Endothelial cell of umbilical vein (primary cell): ENCODE measurements around the gene CCNYL1. TPM values are rescaled to one million over a fixed set of nuclear protein-coding genes. Genes with fewer than 3 reads are reported as not detected.

Experiments
- BruUV-seq: library from RNA; stranded (reverse); fragments of 400-500 nt; replicated peaks from 2 replicates; lab custom pipeline; 2021; lab: Mats Ljungman, UMichigan
- CTCF ChIA-PET: fragments of 300-600, 350-600 bp; sonication (Branson Sonifier 250); formaldehyde crosslinking; loops from one replicate; lab custom pipeline; 2021; ENCODE audit warnings: antibody characterized with exemption, inconsistent platforms; lab: Charles Lee
- POLR2A ChIA-PET: fragments of 300-600, 350-600 bp; sonication (Branson Sonifier 250); formaldehyde crosslinking; loops from one replicate; lab custom pipeline; 2021; ENCODE audit warnings: antibody characterized with exemption, inconsistent platforms; lab: Charles Lee
- DNase-seq: peaks from one replicate; pipeline ENCODE4 v3.0.0-alpha.2; 2011; ENCODE audit warnings: low read depth, low spot score
- FAIRE-seq: peaks from 2 replicates; lab custom pipeline; 2011; peaks lifted over from hg19 to GRCh38; lab: Jason Lieb, UNC
- H2AFZ ChIP-seq: 2 replicates; pipeline ENCODE4 v1.6.0; 2012; ENCODE audit warnings: low read depth, low read length, control low read depth, inconsistent platforms
- H3K27ac ChIP-seq: 2 replicates; pipeline ENCODE4 v1.5.1; 2011; ENCODE audit warnings: low read depth, mild to moderate bottlenecking, control low read depth, low read length, moderate library complexity; ENCODE audit not compliant: insufficient read depth
- H3K27me3 ChIP-seq, 2 experiments: 2 replicates each; pipeline versions ENCODE4 v1.6.0 to v1.6.1; 2011; ENCODE audit warnings: low read length in 2 of 2, mixed read lengths in 1 of 2; ENCODE audit not compliant: control insufficient read depth in 2 of 2, insufficient read depth in 2 of 2
- H3K36me3 ChIP-seq, 2 experiments: 2 replicates in 1 of 2; 3 replicates in 1 of 2; pipeline ENCODE4 v1.5.1; 2011; ENCODE audit warnings: low read length in 2 of 2, mild to moderate bottlenecking in 1 of 2, moderate library complexity in 1 of 2; ENCODE audit not compliant: control insufficient read depth in 2 of 2, insufficient read depth in 2 of 2; ENCODE audit errors: extremely low read depth in 1 of 2
- H3K4me1 ChIP-seq: 3 replicates; pipeline ENCODE4 v1.5.1; 2011; ENCODE audit warnings: mild to moderate bottlenecking, low read length; ENCODE audit not compliant: control insufficient read depth, insufficient read depth; ENCODE audit errors: extremely low read depth
- H3K4me2 ChIP-seq: 2 replicates; pipeline ENCODE4 v1.6.1; 2011; ENCODE audit warnings: low read length, control low read depth, mixed read lengths; ENCODE audit not compliant: insufficient read depth
- H3K4me3 ChIP-seq, 3 experiments: fragments of 200-600 bp in 1 of 3; sonication (generic), shearing (Covaris generic) in 1 of 3; replicated peaks in 1 of 3; 2 replicates each; pipeline ENCODE4 v1.5.1; 2011 to 2016; ENCODE audit warnings: control low read depth in 3 of 3, low read length in 3 of 3, mild to moderate bottlenecking in 2 of 3, inconsistent platforms in 1 of 3, low read depth in 1 of 3, moderate library complexity in 1 of 3; ENCODE audit not compliant: insufficient read depth in 1 of 3
- H3K79me2 ChIP-seq: 2 replicates; pipeline ENCODE4 v1.6.0; 2012; ENCODE audit warnings: low read length, inconsistent platforms; ENCODE audit not compliant: control insufficient read depth, insufficient read depth
- H3K9ac ChIP-seq: replicated peaks from 2 replicates; pipeline ENCODE3; 2011; ENCODE audit warnings: low read length, control low read depth; ENCODE audit not compliant: insufficient read depth; ENCODE audit errors: extremely low read depth
- H3K9me1 ChIP-seq: replicated peaks from 3 replicates; pipeline ENCODE4 v1.6.0; 2011; ENCODE audit warnings: mild to moderate bottlenecking, low read length; ENCODE audit not compliant: control insufficient read depth, insufficient read depth; ENCODE audit errors: extremely low read depth
- H3K9me3 ChIP-seq: replicated peaks from 2 replicates; pipeline ENCODE4 v1.5.1; 2012; ENCODE audit warnings: low read length, inconsistent platforms; ENCODE audit not compliant: control insufficient read depth, insufficient read depth
- H4K20me1 ChIP-seq: replicated peaks from 2 replicates; pipeline ENCODE3; 2011; ENCODE audit warnings: mild to moderate bottlenecking, low read length; ENCODE audit not compliant: control insufficient read depth, insufficient read depth; ENCODE audit errors: extremely low read depth
- EZH2 ChIP-seq: IDR thresholded peaks from 2 replicates; pipeline ENCODE4 v1.6.1; 2012; ENCODE audit warnings: borderline replicate concordance, low read depth, mild to moderate bottlenecking, moderate library complexity, low read length, inconsistent platforms; ENCODE audit not compliant: severe bottlenecking
- FOS ChIP-seq: IDR thresholded peaks from 2 replicates; pipeline ENCODE4 v1.6.1; 2011; ENCODE audit warnings: mild to moderate bottlenecking, low read length, moderate library complexity, borderline replicate concordance; ENCODE audit not compliant: insufficient read depth
- GATA2 ChIP-seq: IDR thresholded peaks from 2 replicates; pipeline ENCODE4 v1.7.0; 2011; ENCODE audit warnings: low read depth, mild to moderate bottlenecking, moderate library complexity, mixed read lengths, low read length; ENCODE audit not compliant: insufficient read length, insufficient read depth
- JUN ChIP-seq: IDR thresholded peaks from 2 replicates; pipeline ENCODE4 v1.6.1; 2011; ENCODE audit warnings: borderline replicate concordance, low read depth; ENCODE audit not compliant: insufficient read length, insufficient read depth
- MAX ChIP-seq: IDR thresholded peaks from 2 replicates; pipeline ENCODE4 v1.6.1; 2011; ENCODE audit not compliant: insufficient read depth, insufficient read length
- MYC ChIP-seq: IDR thresholded peaks from one replicate; pipeline ENCODE4 v1.6.1; 2011; ENCODE audit warnings: mild to moderate bottlenecking, low read depth, low read length
- POLR2A ChIP-seq: IDR thresholded peaks from 2 replicates; pipeline ENCODE4 v1.6.1; 2012; ENCODE audit warnings: low read depth, mild to moderate bottlenecking, control low read depth, low read length
- POLR2AphosphoS5 ChIP-seq: IDR thresholded peaks from 2 replicates; pipeline ENCODE4 v1.6.1; 2012; ENCODE audit warnings: low read depth, mild to moderate bottlenecking, control low read depth, low read length, moderate library complexity; ENCODE audit not compliant: insufficient read depth
- dilution Hi-C: fragments of 300-500 bp; cut with MboI; formaldehyde crosslinking; loops from one replicate; pipeline ENCODE4 v1.15.0; 2019; ENCODE audit warnings: low sequenced_read_pairs; ENCODE audit not compliant: extremely low pct_ligation_motif_present
- intact Hi-C: fragments of 100-400 bp; cut with micrococcal nuclease; formaldehyde crosslinking; loops from one replicate; pipeline ENCODE4 v1.10.0; 2022
- polyA plus RNA-seq, 4 experiments: library from polyadenylated mRNA; depleted of rRNA in 3 of 4; stranded (reverse) in 3 of 4; unstranded in 1 of 4; fragments of >200 nt; gene quantifications; 2 replicates each; pipeline versions ENCODE4 v1.2.1 to v1.2.3, GENCODE V29; 2011 to 2012; ENCODE audit warnings: missing spikeins in 1 of 4
- total RNA-seq: library from RNA; stranded (reverse); gene quantifications from 2 replicates; pipeline ENCODE4 v1.2.3, GENCODE V29; 2021
- TF ChIP-seq, protein P1 (sequence below), 2 donors: IDR thresholded peaks; 1 replicate in 1 of 2; 2 replicates in 1 of 2; pipeline ENCODE4 v1.5.1; 2011; ENCODE audit warnings: low read length in 2 of 2, mild to moderate bottlenecking in 2 of 2, moderate library complexity in 2 of 2, control low read depth in 1 of 2, inconsistent platforms in 1 of 2, low read depth in 1 of 2; ENCODE audit not compliant: insufficient read depth in 1 of 2; ENCODE audit errors: extremely low read depth in 1 of 2

CCNYL1 gene
- total and polyA plus RNA-seq, 2 donors (not counting 3 experiments of a cell fraction or from before 2014, with no cell fraction given): 15.2 to 49.3 TPM

GRCh38 chr2:207676827-207677354 is 34.5 kb upstream of the CCNYL1 start:
- Histone ChIP-seq H3K9ac (peak overlapping the region; percentile 76), H3K79me2 (no peaks in the 10 kb centered on the region), H4K20me1 (no peaks in the 10 kb centered on the region), H3K4me2 (peak overlapping the region; percentile 97), H3K9me1 (no peaks in the 10 kb centered on the region), H3K9me3 (no peaks in the 10 kb centered on the region), H2AFZ (peak overlapping the region; percentile 66), H3K27me3 (no peaks in the 10 kb centered on the region), H3K27ac (peak overlapping the region; percentile 94), H3K4me1 (peaks cover 17% of the 10 kb centered on the region), H3K4me3 (peak overlapping the region; percentile 16 to 70 (median 29)), H3K36me3 (no peaks in the 10 kb centered on the region)
- ChIA-PET CTCF (interaction anchor here (0.5 to 3.4 kb wide), 8 partner anchors 15 to 364 kb away, joined by 3 to 16 read pairs (median 4); no protein-coding TSS in a partner anchor), POLR2A (interaction anchor here (0.6 kb wide), 1 partner anchor 76 kb away, joined by 6 read pairs; no protein-coding TSS in a partner anchor)
- BruUV-seq: no TSS peak
- dilution Hi-C loops: no loop called here
- intact Hi-C loops: loop anchor here (1.0 to 5.0 kb wide), 5 partner anchors 34 to 350 kb away; partner anchors contain the start of genes CCNYL1, CREB1, METTL21A and PLEKHM3
- FAIRE-seq (no peak), DNase-seq (peak; percentile 89)
- TF ChIP-seq, protein P1, sequence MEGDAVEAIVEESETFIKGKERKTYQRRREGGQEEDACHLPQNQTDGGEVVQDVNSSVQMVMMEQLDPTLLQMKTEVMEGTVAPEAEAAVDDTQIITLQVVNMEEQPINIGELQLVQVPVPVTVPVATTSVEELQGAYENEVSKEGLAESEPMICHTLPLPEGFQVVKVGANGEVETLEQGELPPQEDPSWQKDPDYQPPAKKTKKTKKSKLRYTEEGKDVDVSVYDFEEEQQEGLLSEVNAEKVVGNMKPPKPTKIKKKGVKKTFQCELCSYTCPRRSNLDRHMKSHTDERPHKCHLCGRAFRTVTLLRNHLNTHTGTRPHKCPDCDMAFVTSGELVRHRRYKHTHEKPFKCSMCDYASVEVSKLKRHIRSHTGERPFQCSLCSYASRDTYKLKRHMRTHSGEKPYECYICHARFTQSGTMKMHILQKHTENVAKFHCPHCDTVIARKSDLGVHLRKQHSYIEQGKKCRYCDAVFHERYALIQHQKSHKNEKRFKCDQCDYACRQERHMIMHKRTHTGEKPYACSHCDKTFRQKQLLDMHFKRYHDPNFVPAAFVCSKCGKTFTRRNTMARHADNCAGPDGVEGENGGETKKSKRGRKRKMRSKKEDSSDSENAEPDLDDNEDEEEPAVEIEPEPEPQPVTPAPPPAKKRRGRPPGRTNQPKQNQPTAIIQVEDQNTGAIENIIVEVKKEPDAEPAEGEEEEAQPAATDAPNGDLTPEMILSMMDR (IDR thresholded peaks at IDR 0.05; ENCODE audit: extremely low read depth in 1 of 2, insufficient read depth in 1 of 2, low read depth in 1 of 2, low read length in 2 of 2): no peak
- TF ChIP-seq JUN: peak; percentile 73
- TF ChIP-seq POLR2A: peak; percentile 24
- TF ChIP-seq MAX: no peak
- peak; percentile 43 for TF ChIP-seq POLR2AphosphoS5
- peak; percentile 84 for TF ChIP-seq GATA2
- peak; percentile 79 for TF ChIP-seq FOS
- no peak for TF ChIP-seq MYC
- TF ChIP-seq EZH2: no peak
